Epithelial cell of esophagus (primary cell): ENCODE measurements around the gene DYSF.

Source experiments
- DNase-seq: peaks from one replicate; pipeline ENCODE4 v3.0.0; 2010; ENCODE audit warnings: low read depth
- H3K4me3 ChIP-seq: 2 replicates; pipeline ENCODE4 v1.5.1; 2011; ENCODE audit warnings: mild to moderate bottlenecking, low read length, control low read depth
- CTCF ChIP-seq: IDR thresholded peaks from 2 replicates; pipeline ENCODE4 v1.5.1; 2011; ENCODE audit warnings: low read depth, mild to moderate bottlenecking, low read length, control low read depth, inconsistent platforms; ENCODE audit not compliant: insufficient read depth; ENCODE audit errors: missing control alignments

DYSF gene

GRCh38 chr2:71604726-71605120 is 151.4 kb downstream of the DYSF start:
- no peak overlapping the region for H3K4me3 ChIP-seq
- DNase-seq: no peak
- no peak for TF ChIP-seq CTCF

- no peak overlapping the region for H3K4me3 ChIP-seq
- no peak for DNase-seq
- no peak for TF ChIP-seq CTCF
Observed at GRCh38 chr2:71605173-71605641, 151.8 kb downstream of the DYSF start.

- H3K4me3 ChIP-seq: no peak overlapping the region
- DNase-seq: no peak
- no peak for TF ChIP-seq CTCF
Observed at GRCh38 chr2:71605781-71606241, 152.4 kb downstream of the DYSF start.

- H3K4me3 ChIP-seq: no peak overlapping the region
- no peak for TF ChIP-seq CTCF
- DNase-seq: no peak
Observed at GRCh38 chr2:71606244-71606643, 152.9 kb downstream of the DYSF start.

GRCh38 chr2:71607151-71607889 is 154.0 kb downstream of the DYSF start:
- DNase-seq: no peak
- H3K4me3 ChIP-seq: no peak overlapping the region
- no peak for TF ChIP-seq CTCF

GRCh38 chr2:71608034-71608433 is 154.7 kb downstream of the DYSF start:
- DNase-seq: no peak
- TF ChIP-seq CTCF: no peak
- H3K4me3 ChIP-seq: no peak overlapping the region

GRCh38 chr2:71608441-71608840 is 155.1 kb downstream of the DYSF start:
- H3K4me3 ChIP-seq: no peak overlapping the region
- DNase-seq: no peak
- TF ChIP-seq CTCF: no peak
